ENCODE data around the gene ARHGAP44. TPM values are rescaled to one million over a fixed set of nuclear protein-coding genes. Genes with fewer than 3 reads are reported as not detected.

ARHGAP44 gene
- total and polyA plus RNA-seq, 9 of the 15 experiments (the other 6 are each of a cell fraction or from before 2014, with no cell fraction given): 0.01 to 0.68 (median 0.07) TPM; not detected in 1

DNA sequence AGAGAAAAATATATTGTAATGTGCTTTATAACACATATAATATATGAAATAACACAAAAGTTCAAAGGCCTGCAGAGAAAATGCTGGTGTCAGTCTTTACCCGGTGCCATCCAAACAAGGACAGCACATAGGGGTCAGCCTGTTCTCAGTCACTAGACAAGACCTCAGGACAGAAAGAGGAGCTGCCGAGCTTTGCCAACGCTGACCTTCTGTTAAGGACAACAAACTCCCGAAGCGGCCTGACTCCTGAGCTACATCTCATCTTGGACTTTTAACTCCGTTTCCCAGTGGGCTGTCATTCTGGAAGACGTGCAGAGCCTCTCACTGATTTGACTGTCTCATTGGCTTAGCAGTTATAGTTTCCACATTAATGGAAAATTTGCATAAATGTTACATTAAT is 221.7 kb downstream of the ARHGAP44 start:
- Histone ChIP-seq H2AFZ (ENCODE audit: low read depth, low read length) (no peak overlapping the region), H3K79me2 (ENCODE audit: control insufficient read depth, insufficient read depth, low read length) (peaks cover 10% of the 10 kb centered on the region), H3K9ac (ENCODE audit: insufficient read depth in 1 of 2, low read depth in 2 of 2, low read length in 2 of 2) (no peak overlapping the region), H3K9me3 (replicated peaks; ENCODE audit: control insufficient read depth, insufficient read depth, low read depth, low read length) (no peaks in the 10 kb centered on the region), H3K36me3 (ENCODE audit: control insufficient read depth, insufficient read depth, low read length) (peaks cover 81% of the 10 kb centered on the region), H3K9me1 (ENCODE audit: control insufficient read depth, insufficient read depth, low read length) (no peaks in the 10 kb centered on the region), H3K27me3 (ENCODE audit: control insufficient read depth in 2 of 2, insufficient read depth in 2 of 2, low read length in 2 of 2) (no peaks in the 10 kb centered on the region), H3K4me1 (replicated peaks in 1 of 2; ENCODE audit: control insufficient read depth in 2 of 2, insufficient read depth in 2 of 2, low read length in 2 of 2) (no peaks in the 10 kb centered on the region; a peak in 1 of 5 replicates), H3K4me3 (no peak overlapping the region), H4K20me1 (replicated peaks; ENCODE audit: control insufficient read depth, insufficient read depth, low read length) (no peaks in the 10 kb centered on the region), H3K27ac (ENCODE audit: extremely low read depth, low read depth, low read length) (no peak overlapping the region), H3K4me2 (ENCODE audit: insufficient read depth, low read length) (no peak overlapping the region)
- CTCF ChIA-PET (ENCODE audit: low intra/inter-chr PET ratio): no interaction called here
- intact Hi-C loops (cut with micrococcal nuclease): no loop called here
- POLR2A ChIA-PET: interaction anchor here (1.1 kb wide), 1 partner anchor 10 kb away, joined by 3 read pairs; no protein-coding TSS in a partner anchor
- FAIRE-seq (no peak), ATAC-seq (no peak), DNase-seq (ENCODE audit: extremely low read depth in 1 of 4, low spot score in 3 of 4) (no peak)
- BruUV-seq (replicated peaks): no TSS peak
- WGBS (ENCODE audit: insufficient coverage, low coverage, missing lambda C conversion rate): 94% methylated on average over 7 of the region's 7 CpGs
- TF ChIP-seq CEBPZ (IDR thresholded peaks at IDR 0.05; ENCODE audit: borderline replicate concordance, low read depth, low read length) (no peak), ZBTB7A (IDR thresholded peaks at IDR 0.05; ENCODE audit: borderline replicate concordance, control insufficient read depth, low read depth, low read length) (no peak), TEAD4 (IDR thresholded peaks at IDR 0.05; ENCODE audit: low read length) (no peak), TEAD4 (CRISPR knock-in tag; IDR thresholded peaks at IDR 0.05; ENCODE audit: borderline replicate concordance) (no peak), NFRKB (IDR thresholded peaks at IDR 0.05; ENCODE audit: low read depth) (no peak), CBX1 (IDR thresholded peaks at IDR 0.05; ENCODE audit: low read depth) (no peak), ZNF780A (CRISPR knock-in tag; IDR thresholded peaks at IDR 0.05) (no peak), CTBP1 (IDR thresholded peaks at IDR 0.05; ENCODE audit: borderline replicate concordance) (no peak), CXXC5 (CRISPR knock-in tag; IDR thresholded peaks at IDR 0.05) (no peak)
- in situ Hi-C loops (cut with MboI): no loop called here

Measured in K562 (cell line).